Measurements from ENCODE around the gene SLFN13.
"Not testable (repeated sequence)": the region's sequence is repeated elsewhere in the genome, so short reads cannot be mapped to it uniquely, and the experiment has no call there.

The SLFN13 gene

DNA sequence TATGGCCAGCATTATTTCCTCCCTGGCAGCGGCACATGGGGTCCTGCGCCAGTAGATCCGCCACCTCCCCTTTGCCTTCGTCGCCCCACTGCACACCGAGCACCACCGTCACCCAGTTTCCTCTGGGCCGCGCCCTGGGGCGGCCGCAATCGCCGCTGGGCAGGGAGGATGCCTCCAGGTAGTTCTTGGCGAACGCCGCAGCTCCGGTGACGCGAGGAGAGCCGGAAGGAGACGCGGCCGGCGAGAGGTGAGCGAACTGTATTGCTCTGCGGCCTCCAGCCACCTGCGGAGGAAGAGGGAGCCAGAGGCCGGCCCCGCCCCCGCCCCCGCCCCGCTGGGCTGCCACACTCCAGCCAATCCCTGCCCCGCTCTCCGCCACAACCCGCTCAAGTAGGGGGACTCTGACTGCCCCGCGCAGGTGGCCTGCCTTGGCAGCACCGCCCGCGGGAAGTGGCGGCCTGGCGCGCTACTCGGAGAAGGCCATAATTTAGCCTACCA is 11.8 kb upstream of the SLFN13 start:
- H3K4me1 ChIP-seq (ENCODE audit: control insufficient read depth, insufficient read depth, low read length), result no peaks in the 10 kb centered on the region
- TF ChIP-seq ZNF112 (tag by site-specific recombination; IDR thresholded peaks at IDR 0.05), result no peak
- TF ChIP-seq ZNF626 (tag by site-specific recombination; IDR thresholded peaks at IDR 0.05), result no peak
- no peak for TF ChIP-seq ZNF26 (tag by site-specific recombination; IDR thresholded peaks at IDR 0.05)
- TF ChIP-seq, protein P1, sequence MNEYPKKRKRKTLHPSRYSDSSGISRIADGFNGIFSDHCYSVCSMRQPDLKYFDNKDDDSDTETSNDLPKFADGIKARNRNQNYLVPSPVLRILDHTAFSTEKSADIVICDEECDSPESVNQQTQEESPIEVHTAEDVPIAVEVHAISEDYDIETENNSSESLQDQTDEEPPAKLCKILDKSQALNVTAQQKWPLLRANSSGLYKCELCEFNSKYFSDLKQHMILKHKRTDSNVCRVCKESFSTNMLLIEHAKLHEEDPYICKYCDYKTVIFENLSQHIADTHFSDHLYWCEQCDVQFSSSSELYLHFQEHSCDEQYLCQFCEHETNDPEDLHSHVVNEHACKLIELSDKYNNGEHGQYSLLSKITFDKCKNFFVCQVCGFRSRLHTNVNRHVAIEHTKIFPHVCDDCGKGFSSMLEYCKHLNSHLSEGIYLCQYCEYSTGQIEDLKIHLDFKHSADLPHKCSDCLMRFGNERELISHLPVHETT (tag by site-specific recombination; IDR thresholded peaks at IDR 0.05), result no peak
- TF ChIP-seq ZNF202 (tag by site-specific recombination; IDR thresholded peaks at IDR 0.05; ENCODE audit: borderline replicate concordance), result no peak
- TF ChIP-seq ZFP3 (tag by site-specific recombination; IDR thresholded peaks at IDR 0.05; ENCODE audit: low read depth), result no peak
- TF ChIP-seq ZNF426 (tag by site-specific recombination; IDR thresholded peaks at IDR 0.05), result no peak
- TF ChIP-seq, protein P2, sequence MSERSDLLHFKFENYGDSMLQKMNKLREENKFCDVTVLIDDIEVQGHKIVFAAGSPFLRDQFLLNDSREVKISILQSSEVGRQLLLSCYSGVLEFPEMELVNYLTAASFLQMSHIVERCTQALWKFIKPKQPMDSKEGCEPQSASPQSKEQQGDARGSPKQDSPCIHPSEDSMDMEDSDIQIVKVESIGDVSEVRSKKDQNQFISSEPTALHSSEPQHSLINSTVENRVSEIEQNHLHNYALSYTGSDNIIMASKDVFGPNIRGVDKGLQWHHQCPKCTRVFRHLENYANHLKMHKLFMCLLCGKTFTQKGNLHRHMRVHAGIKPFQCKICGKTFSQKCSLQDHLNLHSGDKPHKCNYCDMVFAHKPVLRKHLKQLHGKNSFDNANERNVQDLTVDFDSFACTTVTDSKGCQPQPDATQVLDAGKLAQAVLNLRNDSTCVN (tag by site-specific recombination; optimal IDR thresholded peaks at IDR 0.05), result no peak
- TF ChIP-seq ZFP37 (tag by site-specific recombination; IDR thresholded peaks at IDR 0.05), result no peak
- H3K4me3 ChIP-seq (ENCODE audit: low read depth, low read length), result no peak overlapping the region
- no peaks in the 10 kb centered on the region for H3K36me3 ChIP-seq (ENCODE audit: control insufficient read depth in 2 of 2, insufficient read depth in 1 of 2, low read length in 2 of 2)
- POLR2A ChIA-PET, result no interaction called here
- no peaks in the 10 kb centered on the region; the same call in 1 of the 2 replicates for H3K9me3 ChIP-seq (ENCODE audit: control insufficient read depth, insufficient read depth, low read depth, low read length)
- no peak overlapping the region for H3K27ac ChIP-seq (ENCODE audit: extremely low read depth, low read depth, low read length)
- CTCF ChIA-PET, result no interaction called here

DNA sequence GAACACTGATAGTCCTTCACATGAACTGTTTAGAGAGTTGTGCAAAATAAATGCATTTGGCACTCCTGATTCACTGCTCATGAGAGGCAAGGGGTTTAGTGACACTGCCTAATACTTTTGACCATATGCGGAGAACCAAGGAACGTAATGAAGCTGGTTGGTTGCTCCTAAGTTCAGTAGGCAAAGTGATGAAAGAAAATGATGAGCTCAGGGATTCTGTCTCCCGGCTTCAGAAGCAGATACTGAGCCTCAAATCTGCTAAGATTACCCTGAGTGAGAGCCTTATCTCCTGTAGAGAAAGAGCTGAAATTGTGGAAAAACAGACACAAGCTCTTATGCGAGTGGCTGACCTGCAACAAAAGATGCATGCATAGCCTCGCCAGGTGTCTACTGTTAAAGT is 5.5 kb upstream of the SLFN13 start:
- POLR2A ChIA-PET; H3K4me3 ChIP-seq (ENCODE audit: low read depth, low read length): not testable (repeated sequence)

GRCh38 chr17:35453171-35453570 is 4.6 kb upstream of the SLFN13 start:
- Histone ChIP-seq H3K4me1 (ENCODE audit: control insufficient read depth, insufficient read depth, low read length) (no peaks in the 10 kb centered on the region), H3K27ac (ENCODE audit: extremely low read depth, low read depth, low read length) (no peak overlapping the region), H3K9me3 (ENCODE audit: control insufficient read depth, insufficient read depth, low read depth, low read length) (no peaks in the 10 kb centered on the region), H3K36me3 (ENCODE audit: control insufficient read depth in 2 of 2, insufficient read depth in 1 of 2, low read length in 2 of 2) (no peaks in the 10 kb centered on the region), H3K4me3 (ENCODE audit: low read depth, low read length) (no peak overlapping the region)
- POLR2A ChIA-PET, result no interaction called here
- CTCF ChIA-PET, result no interaction called here
- TF ChIP-seq ZNF391 (tag by site-specific recombination; IDR thresholded peaks at IDR 0.05; ENCODE audit: borderline replicate concordance, low read depth) (no peak), ZBTB6 (tag by site-specific recombination; IDR thresholded peaks at IDR 0.05) (no peak), REPIN1 (tag by site-specific recombination; IDR thresholded peaks at IDR 0.05; ENCODE audit: low read depth) (no peak), OVOL3 (tag by site-specific recombination; IDR thresholded peaks at IDR 0.05) (no peak), MZF1 (tag by site-specific recombination; IDR thresholded peaks at IDR 0.05; ENCODE audit: borderline replicate concordance) (no peak), ZNF354C (tag by site-specific recombination; IDR thresholded peaks at IDR 0.05; ENCODE audit: borderline replicate concordance, low read depth) (no peak), ZNF350 (tag by site-specific recombination; IDR thresholded peaks at IDR 0.05) (no peak), ZNF560 (tag by site-specific recombination; IDR thresholded peaks at IDR 0.05; ENCODE audit: borderline replicate concordance) (no peak), GLIS1 (tag by site-specific recombination; IDR thresholded peaks at IDR 0.05) (no peak), ZNF146 (tag by site-specific recombination; IDR thresholded peaks at IDR 0.05) (no peak), MYNN (tag by site-specific recombination; IDR thresholded peaks at IDR 0.05; ENCODE audit: borderline replicate concordance) (no peak), ZNF629 (tag by site-specific recombination; IDR thresholded peaks at IDR 0.05) (no peak), ZNF529 (tag by site-specific recombination; IDR thresholded peaks at IDR 0.05; ENCODE audit: insufficient replicate concordance) (no peak)
- TF ChIP-seq, protein P3, sequence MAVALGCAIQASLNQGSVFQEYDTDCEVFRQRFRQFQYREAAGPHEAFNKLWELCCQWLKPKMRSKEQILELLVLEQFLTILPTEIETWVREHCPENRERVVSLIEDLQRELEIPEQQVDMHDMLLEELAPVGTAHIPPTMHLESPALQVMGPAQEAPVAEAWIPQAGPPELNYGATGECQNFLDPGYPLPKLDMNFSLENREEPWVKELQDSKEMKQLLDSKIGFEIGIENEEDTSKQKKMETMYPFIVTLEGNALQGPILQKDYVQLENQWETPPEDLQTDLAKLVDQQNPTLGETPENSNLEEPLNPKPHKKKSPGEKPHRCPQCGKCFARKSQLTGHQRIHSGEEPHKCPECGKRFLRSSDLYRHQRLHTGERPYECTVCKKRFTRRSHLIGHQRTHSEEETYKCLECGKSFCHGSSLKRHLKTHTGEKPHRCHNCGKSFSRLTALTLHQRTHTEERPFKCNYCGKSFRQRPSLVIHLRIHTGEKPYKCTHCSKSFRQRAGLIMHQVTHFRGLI (tag by site-specific recombination; IDR thresholded peaks at IDR 0.05), result no peak
- TF ChIP-seq, protein P4, sequence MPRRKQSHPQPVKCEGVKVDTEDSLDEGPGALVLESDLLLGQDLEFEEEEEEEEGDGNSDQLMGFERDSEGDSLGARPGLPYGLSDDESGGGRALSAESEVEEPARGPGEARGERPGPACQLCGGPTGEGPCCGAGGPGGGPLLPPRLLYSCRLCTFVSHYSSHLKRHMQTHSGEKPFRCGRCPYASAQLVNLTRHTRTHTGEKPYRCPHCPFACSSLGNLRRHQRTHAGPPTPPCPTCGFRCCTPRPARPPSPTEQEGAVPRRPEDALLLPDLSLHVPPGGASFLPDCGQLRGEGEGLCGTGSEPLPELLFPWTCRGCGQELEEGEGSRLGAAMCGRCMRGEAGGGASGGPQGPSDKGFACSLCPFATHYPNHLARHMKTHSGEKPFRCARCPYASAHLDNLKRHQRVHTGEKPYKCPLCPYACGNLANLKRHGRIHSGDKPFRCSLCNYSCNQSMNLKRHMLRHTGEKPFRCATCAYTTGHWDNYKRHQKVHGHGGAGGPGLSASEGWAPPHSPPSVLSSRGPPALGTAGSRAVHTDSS (tag by site-specific recombination; IDR thresholded peaks at IDR 0.05), result no peak

More for the DNA sequence above, 5.5 kb upstream of the SLFN13 start:
- not testable (repeated sequence) for H3K4me1 ChIP-seq (ENCODE audit: control insufficient read depth, insufficient read depth, low read length); H3K36me3 ChIP-seq (ENCODE audit: control insufficient read depth in 2 of 2, insufficient read depth in 1 of 2, low read length in 2 of 2); H3K9me3 ChIP-seq (ENCODE audit: control insufficient read depth, insufficient read depth, low read depth, low read length); H3K27ac ChIP-seq (ENCODE audit: extremely low read depth, low read depth, low read length)
- CTCF ChIA-PET, result interaction anchor here (0.7 kb wide), 1 partner anchor 10 kb away, joined by 3 read pairs; no protein-coding TSS in a partner anchor

Data from HEK293 (cell line).